Measurements from ENCODE around the gene UFC1. TPM values are rescaled to one million over a fixed set of nuclear protein-coding genes. Genes with fewer than 3 reads are reported as not detected.
"Not testable (repeated sequence)": the region's sequence is repeated elsewhere in the genome, so short reads cannot be mapped to it uniquely, and the experiment has no call there.

UFC1 gene
- 10 to 100 TPM; 91.4 to 97.9 TPM for total RNA-seq

DNA sequence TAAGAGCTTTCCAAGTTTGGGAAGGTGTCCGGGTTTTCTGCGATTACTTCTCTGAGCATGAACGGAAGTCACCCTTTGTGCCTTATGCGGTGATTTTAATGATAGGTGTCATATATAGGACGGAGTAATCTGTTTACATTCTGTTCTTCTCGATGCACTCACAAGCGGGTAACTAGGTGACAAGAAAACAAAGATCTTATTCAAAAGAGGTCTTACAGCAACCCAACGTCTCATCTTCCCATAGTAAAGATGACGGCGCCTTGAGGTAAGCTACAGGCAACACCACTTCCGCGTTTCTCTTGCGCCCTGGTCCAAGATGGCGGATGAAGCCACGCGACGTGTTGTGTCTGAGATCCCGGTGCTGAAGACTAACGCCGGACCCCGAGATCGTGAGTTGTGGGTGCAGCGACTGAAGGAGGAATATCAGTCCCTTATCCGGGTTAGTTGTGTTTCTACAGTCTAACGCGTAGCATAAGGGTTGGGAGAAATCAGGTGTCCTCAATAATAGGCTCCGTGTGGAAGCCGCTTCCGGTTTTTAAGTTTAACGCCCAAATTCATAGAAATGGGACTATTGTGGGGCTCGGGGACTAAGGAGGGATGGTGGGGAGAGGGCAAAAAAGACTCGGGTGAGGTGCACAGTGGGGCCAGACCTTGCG lies at the start of gene UFC1:
Gene UFC1 (plus strand): TSS at position 297 of the 656 bp plus-strand sequence. CDS start 20 bp downstream, at position 317.
- Mint-ChIP-seq H3K4me3 (peak within 1 kb of the TSS; percentile 89 to 94), H3K27me3 (ENCODE audit: low read depth) (no peaks in the 10 kb centered on the region), H3K36me3 (ENCODE audit: insufficient read depth in 2 of 2) (peaks cover 5 to 6% of the 10 kb centered on the region in 2 donors), H3K9me3 (no peaks in the 10 kb centered on the region), H3K4me1 (ENCODE audit: low read depth) (peaks cover 34% of the 10 kb centered on the region), H3K27ac (peak within 1 kb of the TSS; percentile 99)
- peak; percentile 94 to 96 for ATAC-seq (replicated peaks in 1 of 2)
- peak; percentile 82 to 89 for DNase-seq

DNA sequence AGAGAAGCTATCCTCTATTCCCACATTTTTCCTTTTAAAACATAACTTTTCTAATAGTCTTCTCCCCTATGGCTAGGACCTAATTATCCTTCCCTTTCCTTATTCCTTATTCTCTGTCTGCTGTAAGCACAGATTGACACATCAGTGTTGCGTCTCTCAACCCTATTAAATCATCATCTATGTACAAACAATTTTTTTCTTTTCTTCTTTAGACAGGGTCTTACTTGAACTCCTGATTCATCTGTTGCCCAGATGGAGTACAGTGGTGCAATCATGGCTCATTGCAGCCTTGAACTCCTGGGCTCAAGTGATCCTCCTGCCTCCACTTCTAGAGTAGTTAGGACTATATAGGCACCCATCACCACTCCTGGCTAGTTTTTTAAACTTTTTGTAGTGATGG lies 47.3 kb upstream of the UFC1 start:
- DNase-seq (no peak), ATAC-seq (replicated peaks in 1 of 2) (no peak)
- peak overlapping the region; percentile 32 for H3K27ac Mint-ChIP-seq
- H3K27me3 Mint-ChIP-seq (ENCODE audit: low read depth): no peaks in the 10 kb centered on the region
- no peaks in the 10 kb centered on the region for H3K9me3 Mint-ChIP-seq
- H3K36me3 Mint-ChIP-seq (ENCODE audit: insufficient read depth in 2 of 2): peaks cover 9 to 18% of the 10 kb centered on the region in 2 donors
- peaks cover 38% of the 10 kb centered on the region for H3K4me1 Mint-ChIP-seq (ENCODE audit: low read depth)
- H3K4me3 Mint-ChIP-seq: no peak overlapping the region

DNA sequence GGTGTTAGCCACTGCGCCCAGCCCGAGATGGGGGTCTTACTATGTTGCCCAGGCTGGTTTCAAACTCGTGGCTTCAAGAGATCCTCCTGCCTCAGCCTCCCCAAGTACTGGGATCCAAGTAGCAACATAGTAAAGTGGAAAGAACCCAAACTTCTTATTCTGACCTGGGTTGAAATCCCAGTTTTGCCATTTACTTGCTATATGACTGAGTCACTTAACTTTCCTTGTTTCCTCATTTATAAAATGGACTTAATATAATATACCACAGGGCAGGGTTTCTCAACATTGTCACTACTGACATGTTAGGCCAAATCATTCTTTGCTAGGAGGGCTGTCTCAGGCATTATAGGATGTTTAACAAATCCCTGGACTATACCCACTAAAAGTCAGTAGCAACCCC lies 42.7 kb upstream of the UFC1 start:
- H3K27ac Mint-ChIP-seq: peak overlapping the region; percentile 56
- ATAC-seq (replicated peaks in 1 of 2) (no peak), DNase-seq (no peak)
- H3K4me1 Mint-ChIP-seq (ENCODE audit: low read depth): peaks cover 65% of the 10 kb centered on the region
- peaks cover 18 to 25% of the 10 kb centered on the region in 2 donors for H3K36me3 Mint-ChIP-seq (ENCODE audit: insufficient read depth in 2 of 2)
- no peaks in the 10 kb centered on the region for H3K27me3 Mint-ChIP-seq (ENCODE audit: low read depth)
- H3K4me3 Mint-ChIP-seq: no peak overlapping the region
- H3K9me3 Mint-ChIP-seq: no peaks in the 10 kb centered on the region

DNA sequence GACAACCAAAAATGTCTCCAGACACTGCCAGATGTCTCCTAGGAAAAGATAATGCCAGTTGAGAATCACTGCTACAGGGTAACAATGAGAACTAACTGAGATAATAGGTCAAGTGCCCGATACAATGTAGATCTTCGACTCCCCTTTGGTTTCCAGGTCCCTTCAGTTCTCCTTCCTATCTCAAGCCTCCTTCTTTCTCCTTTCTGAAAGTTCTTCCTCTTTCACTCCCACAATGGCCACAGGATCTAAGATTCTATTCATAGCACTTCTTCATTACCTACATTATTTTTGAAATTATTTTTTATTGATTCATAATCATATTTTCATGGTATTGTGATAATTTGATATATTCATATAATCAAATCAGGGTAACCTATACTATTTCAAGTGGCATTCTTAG lies 42.3 kb upstream of the UFC1 start:
- Mint-ChIP-seq H3K4me1 (ENCODE audit: low read depth) (peaks cover 66% of the 10 kb centered on the region), H3K27ac (peak overlapping the region; percentile 56), H3K9me3 (no peaks in the 10 kb centered on the region), H3K36me3 (ENCODE audit: insufficient read depth in 2 of 2) (peaks cover 16 to 21% of the 10 kb centered on the region in 2 donors), H3K27me3 (ENCODE audit: low read depth) (no peaks in the 10 kb centered on the region), H3K4me3 (no peak overlapping the region)
- DNase-seq: no peak
- no peak for ATAC-seq (replicated peaks in 1 of 2)

DNA sequence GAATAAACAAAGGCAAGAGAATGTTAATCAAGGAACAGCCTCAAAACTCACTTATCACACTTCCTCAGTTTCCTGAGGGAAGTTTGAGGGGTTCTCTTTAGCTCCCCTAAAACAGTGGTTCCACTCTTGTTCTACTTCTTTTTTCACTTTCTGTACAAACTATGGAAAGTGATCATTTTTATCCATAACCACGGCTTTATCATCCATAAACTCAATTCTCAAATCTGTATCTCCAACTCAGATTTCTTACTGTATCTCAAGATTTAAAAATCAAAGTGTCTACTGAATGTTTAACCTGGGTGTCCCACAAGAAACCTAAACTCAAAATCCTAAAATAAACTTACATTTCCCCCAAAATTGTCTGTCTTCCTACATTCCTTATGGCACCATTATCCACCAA lies 39.9 kb upstream of the UFC1 start:
- peak overlapping the region; percentile 97 for H3K27ac Mint-ChIP-seq
- peak overlapping the region; percentile 8 to 97 for H3K4me3 Mint-ChIP-seq
- no peaks in the 10 kb centered on the region for H3K9me3 Mint-ChIP-seq
- H3K4me1 Mint-ChIP-seq (ENCODE audit: low read depth): peaks cover 74% of the 10 kb centered on the region
- ATAC-seq (replicated peaks in 1 of 2) (no peak), DNase-seq (no peak)
- no peaks in the 10 kb centered on the region for H3K27me3 Mint-ChIP-seq (ENCODE audit: low read depth)
- peaks cover 19 to 24% of the 10 kb centered on the region in 2 donors for H3K36me3 Mint-ChIP-seq (ENCODE audit: insufficient read depth in 2 of 2)

DNA sequence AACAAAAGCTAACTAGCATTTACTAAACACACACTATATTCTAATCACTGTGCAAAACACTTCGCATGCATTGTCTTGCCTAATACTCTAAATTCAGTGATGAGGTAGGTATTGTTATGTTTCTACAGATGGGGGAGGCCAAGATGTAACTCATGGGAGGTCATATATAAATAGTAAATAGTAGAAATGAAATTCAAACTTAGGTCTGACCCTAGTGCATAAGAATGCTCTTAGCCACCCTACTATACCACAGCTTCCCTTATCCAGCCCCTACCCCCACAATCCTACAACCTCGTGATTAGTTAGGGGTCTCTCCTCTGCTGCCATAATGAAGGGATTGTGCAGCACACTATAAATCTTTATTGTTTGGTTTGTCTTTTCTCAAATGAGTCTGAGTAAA lies 39.2 kb upstream of the UFC1 start:
- ATAC-seq (replicated peaks in 1 of 2): no peak
- Mint-ChIP-seq H3K4me1 (ENCODE audit: low read depth) (peaks cover 74% of the 10 kb centered on the region), H3K36me3 (ENCODE audit: insufficient read depth in 2 of 2) (peaks cover 18 to 23% of the 10 kb centered on the region in 2 donors), H3K9me3 (no peaks in the 10 kb centered on the region), H3K4me3 (peak overlapping the region; percentile 96 to 97), H3K27ac (peak overlapping the region; percentile 97), H3K27me3 (ENCODE audit: low read depth) (no peaks in the 10 kb centered on the region)
- DNase-seq: no peak

DNA sequence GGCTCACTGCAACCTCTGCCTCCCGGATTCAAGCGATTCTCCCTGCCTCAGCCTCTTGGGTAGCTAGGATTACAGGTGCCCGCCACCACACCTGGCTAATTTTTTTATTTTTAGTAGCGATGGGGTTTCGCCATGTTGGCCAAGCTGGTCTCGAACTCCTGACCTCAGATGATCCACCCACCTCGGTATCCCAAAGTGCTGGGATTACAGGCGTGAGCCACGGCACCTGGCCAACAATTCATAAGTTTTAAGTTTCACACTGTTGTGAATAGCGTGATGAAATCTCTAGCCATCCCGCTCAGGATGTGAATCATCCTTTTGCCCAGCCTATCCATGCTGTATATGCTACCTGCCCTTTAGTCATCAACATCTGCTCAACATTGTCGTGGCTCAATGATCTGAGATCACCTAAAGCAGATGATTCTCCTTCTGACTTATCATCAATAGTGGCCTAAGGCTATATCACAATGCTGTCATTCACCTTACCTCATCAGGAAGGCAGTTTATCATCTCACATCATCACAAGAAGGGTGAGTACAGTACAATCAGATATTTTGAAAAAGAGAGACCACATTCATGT lies 38.6 kb upstream of the UFC1 start:
- H3K4me1 Mint-ChIP-seq (ENCODE audit: low read depth): peaks cover 79% of the 10 kb centered on the region
- H3K27me3 Mint-ChIP-seq (ENCODE audit: low read depth): no peaks in the 10 kb centered on the region
- H3K4me3 Mint-ChIP-seq: peak overlapping the region; percentile 96 to 97
- H3K27ac Mint-ChIP-seq: peak overlapping the region; percentile 97
- H3K9me3 Mint-ChIP-seq: no peaks in the 10 kb centered on the region
- peaks cover 20 to 26% of the 10 kb centered on the region in 2 donors for H3K36me3 Mint-ChIP-seq (ENCODE audit: insufficient read depth in 2 of 2)
- DNase-seq: peak; percentile 76 to 81
- peak; percentile 81 for ATAC-seq (replicated peaks in 1 of 2)

DNA sequence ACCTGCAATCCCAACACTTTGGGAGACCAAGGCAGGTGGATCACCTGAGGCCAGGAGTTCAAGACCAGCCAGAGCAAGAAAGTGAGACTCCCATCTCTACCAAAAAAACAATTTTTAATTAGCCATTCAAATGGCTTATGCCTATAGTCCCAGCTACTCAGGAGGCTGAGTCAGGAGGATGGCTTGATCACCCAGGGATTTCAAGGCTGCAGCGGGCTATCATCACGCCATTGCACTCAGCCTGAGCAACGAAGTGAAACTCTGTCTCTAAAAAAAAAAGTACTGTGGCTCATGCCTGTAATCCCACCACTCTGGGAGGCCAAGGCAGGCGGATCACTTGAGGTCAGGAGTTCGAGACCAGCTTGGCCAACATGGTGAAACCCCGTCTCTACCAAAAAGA lies 37.8 kb upstream of the UFC1 start:
- ATAC-seq (replicated peaks in 1 of 2); H3K9me3 Mint-ChIP-seq; DNase-seq; H3K27me3 Mint-ChIP-seq (ENCODE audit: low read depth): not testable (repeated sequence)
- Mint-ChIP-seq H3K27ac (peak overlapping the region; percentile 97), H3K4me3 (peak overlapping the region; percentile 96 to 97), H3K4me1 (ENCODE audit: low read depth) (peaks cover 82% of the 10 kb centered on the region), H3K36me3 (ENCODE audit: insufficient read depth in 2 of 2) (peaks cover 20 to 27% of the 10 kb centered on the region in 2 donors)

DNA sequence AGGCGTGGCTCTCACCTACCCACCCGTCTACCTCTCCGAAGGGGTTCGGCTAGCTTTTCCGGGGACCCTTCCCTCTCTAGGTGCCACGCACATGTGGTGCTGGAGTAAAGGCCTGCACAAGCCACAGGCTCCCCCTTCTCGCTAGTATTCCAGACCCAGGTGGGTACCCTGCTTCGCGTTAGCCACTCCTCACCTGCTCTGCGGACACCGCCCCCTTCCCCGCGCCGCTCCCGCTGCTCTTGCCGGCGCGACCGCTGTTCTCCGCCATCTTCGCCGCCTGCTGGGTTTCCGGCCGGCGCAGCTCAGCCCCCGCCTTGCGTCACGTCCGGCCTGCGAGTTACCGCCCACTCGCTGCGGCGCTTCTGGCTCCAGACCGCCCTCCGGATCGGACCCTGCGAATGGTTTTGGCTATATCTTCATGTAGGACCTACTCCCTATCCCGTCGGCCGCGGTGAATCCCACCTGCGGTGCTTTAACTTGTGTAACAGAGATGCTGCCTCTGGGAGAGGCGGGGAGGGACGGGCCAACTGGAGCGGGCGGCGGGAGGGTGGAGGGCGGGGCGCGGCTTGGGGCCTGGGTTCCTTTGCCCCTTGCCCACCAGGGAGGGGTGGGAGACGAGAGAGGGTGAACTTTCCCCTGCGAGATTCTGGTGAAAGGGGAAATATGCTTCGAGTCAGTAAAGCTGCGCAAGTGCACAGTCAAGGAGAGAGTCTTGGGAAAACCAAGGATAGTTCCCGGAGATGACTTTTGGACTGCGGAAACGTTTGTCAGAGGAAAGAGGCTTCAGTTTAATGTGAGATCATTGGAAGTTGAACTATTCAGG lies 35.8 kb upstream of the UFC1 start, which contains the start of the genes NIT1 and PFDN2:
Gene NIT1 (plus strand): TSS at position 347 of the 823 bp plus-strand sequence. CDS start 72 bp downstream, at position 419.
Gene PFDN2 (minus strand): TSS at position 279 of the 823 bp plus-strand sequence. CDS start 11 bp downstream, at position 268.
- Mint-ChIP-seq H3K4me3 (peak within 1 kb of the TSS; percentile 96 to 97), H3K36me3 (ENCODE audit: insufficient read depth in 2 of 2) (peaks cover 21 to 37% of the 10 kb centered on the region in 2 donors), H3K9me3 (no peaks in the 10 kb centered on the region), H3K27me3 (ENCODE audit: low read depth) (no peaks in the 10 kb centered on the region), H3K4me1 (ENCODE audit: low read depth) (peaks cover 70% of the 10 kb centered on the region), H3K27ac (peak within 1 kb of the TSS; percentile 97)
- DNase-seq (peak; percentile 92), ATAC-seq (replicated peaks in 1 of 2) (peak; percentile 66 to 69)

DNA sequence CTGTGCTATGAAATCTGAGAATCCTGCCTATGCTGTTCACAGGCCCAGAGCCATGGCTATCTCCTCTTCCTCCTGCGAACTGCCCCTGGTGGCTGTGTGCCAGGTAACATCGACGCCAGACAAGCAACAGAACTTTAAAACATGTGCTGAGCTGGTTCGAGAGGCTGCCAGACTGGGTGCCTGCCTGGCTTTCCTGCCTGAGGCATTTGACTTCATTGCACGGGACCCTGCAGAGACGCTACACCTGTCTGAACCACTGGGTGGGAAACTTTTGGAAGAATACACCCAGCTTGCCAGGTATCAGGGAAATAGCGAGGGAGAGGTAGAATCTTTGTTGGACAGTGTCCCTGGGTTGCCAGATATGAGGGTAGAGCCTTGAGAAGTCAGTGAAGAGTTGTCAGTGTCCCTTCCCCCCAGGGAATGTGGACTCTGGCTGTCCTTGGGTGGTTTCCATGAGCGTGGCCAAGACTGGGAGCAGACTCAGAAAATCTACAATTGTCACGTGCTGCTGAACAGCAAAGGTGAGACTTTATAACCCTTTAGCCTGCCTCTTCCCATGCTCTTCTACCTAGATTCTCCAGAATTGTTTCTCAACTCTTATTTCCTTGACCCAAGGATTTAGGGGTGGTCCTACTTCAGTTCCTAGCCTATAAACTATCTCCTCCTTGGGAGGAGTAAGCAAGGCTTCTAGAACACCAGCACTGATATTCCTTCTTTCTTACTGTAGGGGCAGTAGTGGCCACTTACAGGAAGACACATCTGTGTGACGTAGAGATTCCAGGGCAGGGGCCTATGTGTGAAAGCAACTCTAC lies 34.5 kb upstream of the UFC1 start:
- no peaks in the 10 kb centered on the region for H3K27me3 Mint-ChIP-seq (ENCODE audit: low read depth)
- H3K36me3 Mint-ChIP-seq (ENCODE audit: insufficient read depth in 2 of 2): peaks cover 19 to 40% of the 10 kb centered on the region in 2 donors
- peaks cover 56% of the 10 kb centered on the region for H3K4me1 Mint-ChIP-seq (ENCODE audit: low read depth)
- peak overlapping the region; percentile 96 for H3K27ac Mint-ChIP-seq
- DNase-seq (peak; percentile 68 to 77), ATAC-seq (replicated peaks in 1 of 2) (peak; percentile 47 to 53)
- H3K4me3 Mint-ChIP-seq: peak overlapping the region; percentile 96 to 97
- H3K9me3 Mint-ChIP-seq: no peaks in the 10 kb centered on the region

DNA sequence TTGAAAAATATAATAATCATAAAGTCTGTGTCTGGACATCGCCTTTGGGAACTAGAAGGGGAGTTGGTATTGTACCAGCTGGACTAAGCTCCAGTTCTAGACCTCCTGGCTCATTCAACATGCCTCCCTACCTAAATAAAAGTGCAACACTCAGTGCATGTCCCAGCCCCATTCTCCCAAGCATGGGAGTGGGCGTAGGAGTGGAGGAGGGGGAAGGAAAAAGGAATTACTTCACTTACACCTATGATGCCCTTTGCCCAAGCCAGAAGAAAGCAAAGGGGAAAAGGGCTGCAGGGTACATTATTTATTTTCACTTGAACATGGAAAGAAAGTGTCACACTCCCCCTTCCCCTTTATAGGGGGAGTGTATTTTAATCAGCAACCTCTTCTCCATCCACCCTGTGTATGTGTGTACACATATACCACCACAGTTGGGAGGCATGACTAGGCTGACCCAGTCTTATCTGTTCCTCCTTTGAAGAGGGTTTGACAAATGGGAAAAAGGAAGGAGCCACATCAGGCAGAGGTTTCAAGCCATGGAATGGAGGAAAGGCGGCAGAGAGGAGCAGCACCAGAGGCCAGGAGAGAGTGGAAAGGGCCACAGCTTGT lies 32.6 kb upstream of the UFC1 start:
- Mint-ChIP-seq H3K36me3 (ENCODE audit: insufficient read depth in 2 of 2) (peaks cover 18 to 39% of the 10 kb centered on the region in 2 donors), H3K27ac (peak overlapping the region; percentile 44), H3K9me3 (no peaks in the 10 kb centered on the region), H3K4me3 (no peak overlapping the region), H3K27me3 (ENCODE audit: low read depth) (no peaks in the 10 kb centered on the region), H3K4me1 (ENCODE audit: low read depth) (peaks cover 44% of the 10 kb centered on the region)
- ATAC-seq (replicated peaks in 1 of 2) (no peak), DNase-seq (no peak)

DNA sequence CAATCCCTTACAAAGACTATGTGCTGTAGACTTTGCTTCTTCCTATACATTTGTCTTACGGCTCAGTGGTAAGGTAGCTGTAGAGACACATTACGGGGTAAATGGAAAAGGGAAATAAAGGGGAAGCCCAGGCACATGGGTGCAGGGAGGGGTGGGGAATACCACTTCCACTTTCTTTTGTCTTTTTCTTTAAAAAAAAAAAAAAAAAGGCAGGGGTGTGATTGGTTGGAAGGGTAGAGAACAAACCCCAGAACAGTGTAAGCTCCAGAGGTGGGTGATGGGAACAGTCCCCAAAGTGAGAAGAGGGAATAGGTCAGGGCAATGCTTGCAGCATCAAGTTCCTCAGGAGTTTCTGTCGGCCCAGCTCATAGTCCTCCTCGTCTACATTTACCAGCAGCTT lies 31.9 kb upstream of the UFC1 start:
- H3K4me1 Mint-ChIP-seq (ENCODE audit: low read depth): peaks cover 43% of the 10 kb centered on the region
- no peaks in the 10 kb centered on the region for H3K9me3 Mint-ChIP-seq
- H3K4me3 Mint-ChIP-seq: no peak overlapping the region
- H3K27me3 Mint-ChIP-seq (ENCODE audit: low read depth): no peaks in the 10 kb centered on the region
- DNase-seq (no peak), ATAC-seq (replicated peaks in 1 of 2) (no peak)
- H3K36me3 Mint-ChIP-seq (ENCODE audit: insufficient read depth in 2 of 2): peaks cover 21 to 43% of the 10 kb centered on the region in 2 donors
- H3K27ac Mint-ChIP-seq: peak overlapping the region; percentile 44
